Neural progenitor cell (in vitro differentiated cells): ENCODE data around the gene SLC25A34. TPM values are rescaled to one million over a fixed set of nuclear protein-coding genes. Genes with fewer than 3 reads are reported as not detected.
"Not testable (repeated sequence)": the region's sequence is repeated elsewhere in the genome, so short reads cannot be mapped to it uniquely, and the experiment has no call there.

Experiments
- DNase-seq: peaks from one replicate; pipeline ENCODE4 v3.0.0-alpha.2; 2016; ENCODE audit warnings: low spot score
- H2AFZ ChIP-seq: fragments of 200-600 bp; sonication (generic); replicated peaks from 2 replicates; pipeline ENCODE4 v1.6.1; 2016; ENCODE audit warnings: antibody characterized with exemption
- H3F3A ChIP-seq: fragments of 200-600 bp; sonication (generic); 2 replicates; pipeline ENCODE4 v1.6.1; 2016; ENCODE audit warnings: antibody characterized with exemption, low read depth
- H3K27ac ChIP-seq: fragments of 200-600 bp; sonication (generic); 2 replicates; pipeline ENCODE4 v1.5.1; 2016; ENCODE audit warnings: mild to moderate bottlenecking
- H3K27me3 ChIP-seq: fragments of 200-600 bp; sonication (generic); 2 replicates; pipeline ENCODE4 v1.6.1; 2016; ENCODE audit warnings: mild to moderate bottlenecking, moderate library complexity
- H3K36me3 ChIP-seq: fragments of 200-600 bp; sonication (generic); 2 replicates; pipeline ENCODE4 v1.5.1; 2016
- H3K4me1 ChIP-seq: fragments of 200-600 bp; sonication (generic); 2 replicates; pipeline ENCODE4 v1.6.1; 2016; ENCODE audit warnings: mixed run types
- H3K4me2 ChIP-seq: fragments of 200-600 bp; sonication (generic); 2 replicates; pipeline ENCODE4 v1.6.1; 2016
- H3K4me3 ChIP-seq: fragments of 200-600 bp; sonication (generic); 2 replicates; pipeline ENCODE4 v1.5.1; 2016
- H3K79me2 ChIP-seq: fragments of 200-600 bp; sonication (generic); 2 replicates; pipeline ENCODE4 v1.6.1; 2016; ENCODE audit warnings: low read depth
- H3K9ac ChIP-seq: fragments of 200-600 bp; sonication (generic); 2 replicates; pipeline ENCODE4 v1.6.1; 2016
- H3K9me3 ChIP-seq: fragments of 200-600 bp; sonication (generic); 2 replicates; pipeline ENCODE4 v1.5.1; 2016; ENCODE audit warnings: low read depth
- H4K20me1 ChIP-seq: fragments of 200-600 bp; sonication (generic); 2 replicates; pipeline ENCODE4 v1.6.1; 2016; ENCODE audit warnings: low read depth
- H3K27ac Mint-ChIP-seq: 3 replicates; pipeline ENCODE4 v1.8.0; 2021; ENCODE audit warnings: mixed read lengths
- H3K27me3 Mint-ChIP-seq: 2 replicates; pipeline ENCODE4 v1.8.0; 2022; ENCODE audit warnings: low read depth, mild to moderate bottlenecking, inconsistent platforms, moderate library complexity, mixed read lengths; ENCODE audit not compliant: insufficient read depth
- H3K36me3 Mint-ChIP-seq: 3 replicates; pipeline ENCODE4 v1.8.0; 2021; ENCODE audit warnings: mixed read lengths
- H3K4me1 Mint-ChIP-seq: 3 replicates; pipeline ENCODE4 v1.8.0; 2021; ENCODE audit warnings: mixed read lengths
- H3K4me3 Mint-ChIP-seq: 3 replicates; pipeline ENCODE4 v1.8.0; 2021; ENCODE audit warnings: mild to moderate bottlenecking, moderate library complexity, mixed read lengths
- H3K9me3 Mint-ChIP-seq: 3 replicates; pipeline ENCODE4 v1.8.0; 2020; ENCODE audit warnings: mixed read lengths
- CTCF ChIP-seq: fragments of 200-600 bp; sonication (generic); IDR thresholded peaks from 2 replicates; pipeline ENCODE4 v1.5.1; 2017; ENCODE audit warnings: antibody characterized with exemption, mild to moderate bottlenecking
- EZH2 ChIP-seq: fragments of 200-600 bp; sonication (generic); IDR thresholded peaks from 2 replicates; pipeline ENCODE4 v1.6.1; 2017; ENCODE audit warnings: antibody characterized with exemption, mild to moderate bottlenecking, moderate library complexity
- EZH2phosphoT487 ChIP-seq: fragments of 200-600 bp; sonication (generic); IDR thresholded peaks from 2 replicates; pipeline ENCODE4 v1.6.1; 2017; ENCODE audit warnings: antibody characterized with exemption
- total RNA-seq: library from RNA; depleted of rRNA; stranded (reverse); fragments of >200 nt; gene quantifications from 2 replicates; pipeline ENCODE4 v1.2.3, GENCODE V29; 2015; ENCODE audit warnings: low replicate concordance

SLC25A34 gene
- total RNA-seq, 1 donor from 2014 or later = 0.34 TPM

GRCh38 chr1:15696956-15697521, 39.0 kb upstream of the SLC25A34 start:
- no peaks in the 10 kb centered on the region for H3K27me3 Mint-ChIP-seq
- Histone ChIP-seq H3K36me3 (no peaks in the 10 kb centered on the region), H4K20me1 (peaks cover 16% of the 10 kb centered on the region), H3K27ac (no peak overlapping the region), H3K4me3 (no peak overlapping the region), H3K79me2 (peaks cover 55% of the 10 kb centered on the region), H2AFZ (no peak overlapping the region), H3K9me3 (no peaks in the 10 kb centered on the region), H3K27me3 (no peaks in the 10 kb centered on the region), H3F3A (peaks cover 6% of the 10 kb centered on the region), H3K4me1 (no peaks in the 10 kb centered on the region), H3K9ac (no peak overlapping the region), H3K4me2 (no peak overlapping the region)
- H3K4me1 Mint-ChIP-seq = peaks cover 2% of the 10 kb centered on the region
- peak overlapping the region; percentile 72 for H3K27ac Mint-ChIP-seq
- TF ChIP-seq EZH2phosphoT487 (no peak), CTCF (no peak), EZH2 (no peak)
- H3K36me3 Mint-ChIP-seq = peaks cover 10% of the 10 kb centered on the region
- DNase-seq = no peak
- H3K4me3 Mint-ChIP-seq = no peak overlapping the region
- no peaks in the 10 kb centered on the region for H3K9me3 Mint-ChIP-seq

- Histone ChIP-seq H4K20me1 (peaks cover 21% of the 10 kb centered on the region), H2AFZ (no peak overlapping the region), H3K27me3 (no peaks in the 10 kb centered on the region), H3F3A (peaks cover 6% of the 10 kb centered on the region), H3K4me1 (no peaks in the 10 kb centered on the region), H3K9ac (no peak overlapping the region), H3K9me3 (no peaks in the 10 kb centered on the region), H3K79me2 (peaks cover 45% of the 10 kb centered on the region), H3K27ac (no peak overlapping the region), H3K4me3 (no peak overlapping the region), H3K4me2 (no peak overlapping the region), H3K36me3 (no peaks in the 10 kb centered on the region)
- H3K27me3 Mint-ChIP-seq = no peaks in the 10 kb centered on the region
- no peak overlapping the region for H3K4me3 Mint-ChIP-seq
- H3K36me3 Mint-ChIP-seq = peaks cover 8% of the 10 kb centered on the region
- DNase-seq = no peak
- H3K9me3 Mint-ChIP-seq = no peaks in the 10 kb centered on the region
- H3K4me1 Mint-ChIP-seq = peaks cover 6% of the 10 kb centered on the region
- TF ChIP-seq CTCF (no peak), EZH2phosphoT487 (no peak), EZH2 (no peak)
- H3K27ac Mint-ChIP-seq = no peak overlapping the region
Observed at GRCh38 chr1:15698201-15698600, 37.9 kb upstream of the SLC25A34 start.

GRCh38 chr1:15699321-15699720, 36.7 kb upstream of the SLC25A34 start:
- H3K9me3 Mint-ChIP-seq, H3K4me3 ChIP-seq, H3K4me3 Mint-ChIP-seq, H3K4me2 ChIP-seq, H3K4me1 ChIP-seq, H2AFZ ChIP-seq, H3K36me3 ChIP-seq, H3K27me3 ChIP-seq, DNase-seq, H3K27me3 Mint-ChIP-seq, H3K27ac ChIP-seq, H3K36me3 Mint-ChIP-seq, H3F3A ChIP-seq, H3K9me3 ChIP-seq, H3K27ac Mint-ChIP-seq, H3K9ac ChIP-seq: not testable (repeated sequence)
- peaks cover 29% of the 10 kb centered on the region for H4K20me1 ChIP-seq
- peaks cover 42% of the 10 kb centered on the region for H3K79me2 ChIP-seq
- H3K4me1 Mint-ChIP-seq = peaks cover 14% of the 10 kb centered on the region

- Histone ChIP-seq H3K79me2 (peaks cover 30% of the 10 kb centered on the region), H3K27ac (no peak overlapping the region), H3K27me3 (no peaks in the 10 kb centered on the region), H4K20me1 (peaks cover 22% of the 10 kb centered on the region), H3K36me3 (no peaks in the 10 kb centered on the region), H3K4me3 (no peak overlapping the region), H3K4me2 (no peak overlapping the region), H3K9me3 (no peaks in the 10 kb centered on the region), H2AFZ (no peak overlapping the region), H3K9ac (no peak overlapping the region), H3F3A (peaks cover 6% of the 10 kb centered on the region), H3K4me1 (no peaks in the 10 kb centered on the region)
- peaks cover 3% of the 10 kb centered on the region for H3K36me3 Mint-ChIP-seq
- peaks cover 14% of the 10 kb centered on the region for H3K4me1 Mint-ChIP-seq
- no peaks in the 10 kb centered on the region for H3K27me3 Mint-ChIP-seq
- TF ChIP-seq CTCF (no peak), EZH2phosphoT487 (no peak), EZH2 (no peak)
- H3K27ac Mint-ChIP-seq = peak overlapping the region; percentile 80
- H3K4me3 Mint-ChIP-seq = no peak overlapping the region
- no peaks in the 10 kb centered on the region for H3K9me3 Mint-ChIP-seq
- DNase-seq = no peak
Observed at GRCh38 chr1:15700508-15700907, 35.5 kb upstream of the SLC25A34 start.
